IMR-90 (cell line): ENCODE measurements around the gene SRRM4.

Experiments used
- CTCF ChIP-seq: conservative IDR thresholded peaks from 2 replicates; pipeline ENCODE4 v1.5.1; 2012; ENCODE audit warnings: mild to moderate bottlenecking, low read depth, low read length, improper control_type of control experiment
- RAD21 ChIP-seq: IDR thresholded peaks from 2 replicates; pipeline ENCODE4 v1.6.1; 2012; ENCODE audit warnings: low read length, improper control_type of control experiment
- SMC3 ChIP-seq: fragments of 150-350 bp; IDR thresholded peaks from 2 replicates; pipeline ENCODE4 v1.6.1; 2016; ENCODE audit warnings: low read depth, mild to moderate bottlenecking, antibody characterized with exemption, low read length, moderate library complexity

GRCh38 chr12:119025786-119026185, 44.4 kb downstream of the SRRM4 start:
- no peak for TF ChIP-seq SMC3
- no peak for TF ChIP-seq CTCF
- no peak for TF ChIP-seq RAD21
